ENCODE results near the gene TTLL10. TPM values are rescaled to one million over a fixed set of nuclear protein-coding genes. Genes with fewer than 3 reads are reported as not detected.

TTLL10 gene
- polyA plus RNA-seq, 1 of the 3 experiments (the other 2 are of a cell fraction), result not detected

DNA sequence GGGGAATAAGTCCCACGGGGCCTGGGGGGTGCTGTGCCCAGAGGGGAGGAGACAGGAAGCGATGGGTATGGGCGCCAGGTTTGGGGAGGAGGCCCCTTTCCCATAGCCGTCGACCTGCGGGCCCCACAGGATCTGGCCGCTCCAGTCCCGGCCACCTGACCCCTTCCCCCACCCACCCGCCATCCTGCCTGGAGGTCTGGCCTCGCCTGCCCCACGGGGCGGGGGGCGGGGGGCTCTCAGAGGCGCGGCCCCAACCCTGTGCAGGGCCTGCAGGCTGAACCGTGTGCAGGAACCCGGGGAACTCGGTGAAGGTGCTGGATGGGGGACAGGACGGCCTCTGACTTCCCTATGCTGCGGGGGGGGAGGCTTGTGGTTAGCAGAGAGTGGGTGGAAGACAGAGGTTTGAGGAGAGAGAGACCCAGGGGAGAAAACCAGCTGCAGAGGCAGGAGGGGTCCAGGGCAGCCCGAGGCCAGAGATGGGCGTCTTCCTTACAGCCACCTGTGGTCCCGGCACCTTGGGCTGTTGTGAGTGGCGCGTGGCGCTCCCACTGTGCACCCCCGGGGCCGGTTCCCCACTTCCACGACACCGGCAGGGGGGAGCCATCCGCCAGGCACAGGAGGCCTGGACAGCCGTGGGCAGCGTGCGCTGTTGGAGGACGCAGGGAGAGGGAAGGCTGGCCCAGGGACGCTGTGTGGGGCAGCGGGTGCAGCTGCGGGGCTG, 35.2 kb downstream of the TTLL10 start:
- Histone ChIP-seq H3K27ac (ENCODE audit: low read depth in 2 of 2, low read length in 1 of 2) (no peak overlapping the region), H3K4me2 (peak overlapping the region; percentile 62; the same call in 1 of the 2 replicates)

GRCh38 chr1:1210726-1211540, 37.3 kb downstream of the TTLL10 start:
- H3K36me3 ChIP-seq (replicated peaks in 1 of 2; ENCODE audit: control insufficient read depth in 1 of 2, insufficient read depth in 2 of 2, low read length in 1 of 2), result no peaks in the 10 kb centered on the region
- no peaks in the 10 kb centered on the region for H3K79me2 ChIP-seq (ENCODE audit: insufficient read depth)
- H2AFZ ChIP-seq (ENCODE audit: low read depth), result no peak overlapping the region
- H3K9me3 ChIP-seq, result no peaks in the 10 kb centered on the region
- no peaks in the 10 kb centered on the region for H4K20me1 ChIP-seq (ENCODE audit: insufficient read depth)
- no peaks in the 10 kb centered on the region for H3F3A ChIP-seq (replicated peaks; ENCODE audit: insufficient read depth)
- ChIA-PET CTCF (interaction anchor here (1.0 kb wide), 1 partner anchor 217 kb away, joined by 3 read pairs; no protein-coding TSS in a partner anchor), POLR2A (no interaction called here)
- no peak overlapping the region for H3K4me2 ChIP-seq
- no peak overlapping the region for H3K9ac ChIP-seq
- peaks cover 3 to 5% of the 10 kb centered on the region in 2 experiments; a peak in 1 of 4 replicates for H3K4me1 ChIP-seq (ENCODE audit: control insufficient read depth in 1 of 2, insufficient read depth in 2 of 2, low read depth in 1 of 2, low read length in 1 of 2)
- no peak overlapping the region for H3K27ac ChIP-seq (ENCODE audit: low read depth in 2 of 2, low read length in 1 of 2)
- peaks cover 7% of the 10 kb centered on the region; the same call in 1 of the 2 replicates for H3K27me3 ChIP-seq (ENCODE audit: insufficient read depth)
- peak; percentile 32 for DNase-seq
- no peak overlapping the region for H3K4me3 ChIP-seq (ENCODE audit: low read depth in 2 of 2, low read length in 1 of 2)
- no peaks in the 10 kb centered on the region for H3K9me2 ChIP-seq
- 80% methylated on average over 1 of the region's 31 CpGs for WGBS (ENCODE audit: low lambda C conversion rate)
- TF ChIP-seq PBX3 (IDR thresholded peaks at IDR 0.05) (no peak), ELF1 (IDR thresholded peaks at IDR 0.05) (no peak), SIN3A (IDR thresholded peaks at IDR 0.05; ENCODE audit: borderline replicate concordance, low read depth, low read length) (no peak)

More for the DNA sequence above, 35.2 kb downstream of the TTLL10 start:
- 64% methylated on average over 22 of the region's 38 CpGs for WGBS (ENCODE audit: low lambda C conversion rate)
- DNase-seq, result no peak
- H2AFZ ChIP-seq (ENCODE audit: low read depth), result no peak overlapping the region
- peaks cover 7% of the 10 kb centered on the region; the same call in 1 of the 2 replicates for H3K27me3 ChIP-seq (ENCODE audit: insufficient read depth)
- H3K79me2 ChIP-seq (ENCODE audit: insufficient read depth), result no peaks in the 10 kb centered on the region
- peaks cover 3 to 7% of the 10 kb centered on the region in 2 experiments; a peak in 1 of 4 replicates for H3K4me1 ChIP-seq (ENCODE audit: control insufficient read depth in 1 of 2, insufficient read depth in 2 of 2, low read depth in 1 of 2, low read length in 1 of 2)
- ChIA-PET CTCF (interaction anchor here (0.6 kb wide), 1 partner anchor 21 kb away, joined by 4 read pairs; no protein-coding TSS in a partner anchor), POLR2A (interaction anchor here (0.7 kb wide), 1 partner anchor 68 kb away, joined by 3 read pairs; no protein-coding TSS in a partner anchor)
- H4K20me1 ChIP-seq (ENCODE audit: insufficient read depth), result no peaks in the 10 kb centered on the region
- H3K9me2 ChIP-seq, result no peaks in the 10 kb centered on the region
- H3K4me3 ChIP-seq (ENCODE audit: low read depth in 2 of 2, low read length in 1 of 2), result no peak overlapping the region
- no peaks in the 10 kb centered on the region for H3K36me3 ChIP-seq (replicated peaks in 1 of 2; ENCODE audit: control insufficient read depth in 1 of 2, insufficient read depth in 2 of 2, low read length in 1 of 2)
- H3K9me3 ChIP-seq, result no peaks in the 10 kb centered on the region
- TF ChIP-seq TAF1 (IDR thresholded peaks at IDR 0.05; ENCODE audit: borderline replicate concordance, low read depth, low read length), result no peak
- TF ChIP-seq USF2 (IDR thresholded peaks at IDR 0.05; ENCODE audit: borderline replicate concordance, low read depth, low read length), result no peak
- TF ChIP-seq, protein P1, sequence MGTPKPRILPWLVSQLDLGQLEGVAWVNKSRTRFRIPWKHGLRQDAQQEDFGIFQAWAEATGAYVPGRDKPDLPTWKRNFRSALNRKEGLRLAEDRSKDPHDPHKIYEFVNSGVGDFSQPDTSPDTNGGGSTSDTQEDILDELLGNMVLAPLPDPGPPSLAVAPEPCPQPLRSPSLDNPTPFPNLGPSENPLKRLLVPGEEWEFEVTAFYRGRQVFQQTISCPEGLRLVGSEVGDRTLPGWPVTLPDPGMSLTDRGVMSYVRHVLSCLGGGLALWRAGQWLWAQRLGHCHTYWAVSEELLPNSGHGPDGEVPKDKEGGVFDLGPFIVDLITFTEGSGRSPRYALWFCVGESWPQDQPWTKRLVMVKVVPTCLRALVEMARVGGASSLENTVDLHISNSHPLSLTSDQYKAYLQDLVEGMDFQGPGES (IDR thresholded peaks at IDR 0.05; ENCODE audit: low read depth, low read length), result no peak
- no peaks in the 10 kb centered on the region for H3F3A ChIP-seq (replicated peaks; ENCODE audit: insufficient read depth)
- no peak overlapping the region for H3K9ac ChIP-seq

Measured in SK-N-SH (cell line).